ENCODE measurements around the gene POC1A.

The POC1A gene

DNA sequence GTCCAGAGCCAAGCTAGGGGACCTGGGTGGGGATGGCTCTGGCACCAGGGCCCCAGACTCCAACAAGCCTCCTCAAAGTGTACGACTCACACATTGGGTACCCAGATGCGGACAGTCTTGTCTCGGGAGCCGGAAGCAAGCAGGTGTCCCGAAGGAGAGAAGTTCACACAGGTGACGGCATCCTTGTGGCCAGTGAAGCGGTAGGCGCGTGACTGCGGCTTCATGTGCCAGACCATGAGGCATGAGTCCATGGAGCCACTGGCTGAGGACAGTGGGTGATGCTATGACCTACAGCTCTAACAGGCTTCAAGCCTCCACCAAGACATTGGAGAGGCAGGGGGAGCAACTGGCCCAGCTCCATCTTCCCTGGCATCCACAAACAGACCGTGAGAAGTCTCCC, 4.5 kb downstream of the POC1A start:
- Histone ChIP-seq H3K9me3 (ENCODE audit: insufficient read depth, low read length) (no peaks in the 10 kb centered on the region), H3K4me3 (ENCODE audit: low read length) (no peak overlapping the region), H3K27ac (ENCODE audit: low read length) (no peak overlapping the region), H3K27me3 (ENCODE audit: low read depth, low read length) (no peaks in the 10 kb centered on the region), H3K4me1 (ENCODE audit: low read length) (peaks cover 10% of the 10 kb centered on the region), H3K9ac (ENCODE audit: low read length) (no peak overlapping the region), H3K79me2 (ENCODE audit: low read length) (peaks cover 20% of the 10 kb centered on the region), H4K20me1 (ENCODE audit: insufficient read depth, low read length) (peaks cover 1% of the 10 kb centered on the region; the same call in 1 of the 2 replicates), H2AFZ (ENCODE audit: low read depth, low read length) (no peak overlapping the region), H3K4me2 (ENCODE audit: low read length) (no peak overlapping the region), H3K36me3 (replicated peaks; ENCODE audit: low read depth, low read length) (peaks cover 40% of the 10 kb centered on the region)
- no peak for TF ChIP-seq EZH2phosphoT487 (IDR thresholded peaks at IDR 0.05; ENCODE audit: low read depth)
- TF ChIP-seq, protein P1, sequence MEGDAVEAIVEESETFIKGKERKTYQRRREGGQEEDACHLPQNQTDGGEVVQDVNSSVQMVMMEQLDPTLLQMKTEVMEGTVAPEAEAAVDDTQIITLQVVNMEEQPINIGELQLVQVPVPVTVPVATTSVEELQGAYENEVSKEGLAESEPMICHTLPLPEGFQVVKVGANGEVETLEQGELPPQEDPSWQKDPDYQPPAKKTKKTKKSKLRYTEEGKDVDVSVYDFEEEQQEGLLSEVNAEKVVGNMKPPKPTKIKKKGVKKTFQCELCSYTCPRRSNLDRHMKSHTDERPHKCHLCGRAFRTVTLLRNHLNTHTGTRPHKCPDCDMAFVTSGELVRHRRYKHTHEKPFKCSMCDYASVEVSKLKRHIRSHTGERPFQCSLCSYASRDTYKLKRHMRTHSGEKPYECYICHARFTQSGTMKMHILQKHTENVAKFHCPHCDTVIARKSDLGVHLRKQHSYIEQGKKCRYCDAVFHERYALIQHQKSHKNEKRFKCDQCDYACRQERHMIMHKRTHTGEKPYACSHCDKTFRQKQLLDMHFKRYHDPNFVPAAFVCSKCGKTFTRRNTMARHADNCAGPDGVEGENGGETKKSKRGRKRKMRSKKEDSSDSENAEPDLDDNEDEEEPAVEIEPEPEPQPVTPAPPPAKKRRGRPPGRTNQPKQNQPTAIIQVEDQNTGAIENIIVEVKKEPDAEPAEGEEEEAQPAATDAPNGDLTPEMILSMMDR (IDR thresholded peaks at IDR 0.05; ENCODE audit: low read depth, low read length) = no peak

GRCh38 chr3:52149021-52149420, 5.2 kb downstream of the POC1A start:
- no peak overlapping the region for H3K9ac ChIP-seq (ENCODE audit: low read length)

GRCh38 chr3:52147804-52148203, 6.4 kb downstream of the POC1A start:
- Histone ChIP-seq H3K9ac (ENCODE audit: low read length) (no peak overlapping the region), H3K27ac (ENCODE audit: low read length) (no peak overlapping the region), H3K4me3 (ENCODE audit: low read length) (no peak overlapping the region), H3K36me3 (replicated peaks; ENCODE audit: low read depth, low read length) (peaks cover 50% of the 10 kb centered on the region), H3K27me3 (ENCODE audit: low read depth, low read length) (no peaks in the 10 kb centered on the region), H2AFZ (ENCODE audit: low read depth, low read length) (no peak overlapping the region), H3K9me3 (ENCODE audit: insufficient read depth, low read length) (no peaks in the 10 kb centered on the region), H3K4me1 (ENCODE audit: low read length) (peaks cover 4% of the 10 kb centered on the region; the same call in 1 of the 2 replicates), H4K20me1 (ENCODE audit: insufficient read depth, low read length) (peaks cover 11% of the 10 kb centered on the region), H3K79me2 (ENCODE audit: low read length) (peaks cover 6% of the 10 kb centered on the region; the same call in 1 of the 2 replicates), H3K4me2 (ENCODE audit: low read length) (no peak overlapping the region)
- TF ChIP-seq, protein P1 (IDR thresholded peaks at IDR 0.05; ENCODE audit: low read depth, low read length) = no peak
- TF ChIP-seq EZH2phosphoT487 (IDR thresholded peaks at IDR 0.05; ENCODE audit: low read depth) = no peak

More at GRCh38 chr3:52149021-52149420, 5.2 kb downstream of the POC1A start:
- no peak overlapping the region for H3K27ac ChIP-seq (ENCODE audit: low read length)
- H2AFZ ChIP-seq (ENCODE audit: low read depth, low read length) = no peak overlapping the region
- no peak overlapping the region for H3K4me3 ChIP-seq (ENCODE audit: low read length)
- peaks cover 44% of the 10 kb centered on the region for H3K36me3 ChIP-seq (replicated peaks; ENCODE audit: low read depth, low read length)
- H3K4me2 ChIP-seq (ENCODE audit: low read length) = no peak overlapping the region
- H3K4me1 ChIP-seq (ENCODE audit: low read length) = peaks cover 12% of the 10 kb centered on the region
- H3K79me2 ChIP-seq (ENCODE audit: low read length) = peaks cover 19% of the 10 kb centered on the region
- no peaks in the 10 kb centered on the region for H3K9me3 ChIP-seq (ENCODE audit: insufficient read depth, low read length)
- TF ChIP-seq, protein P1 (IDR thresholded peaks at IDR 0.05; ENCODE audit: low read depth, low read length) = no peak
- no peak for TF ChIP-seq EZH2phosphoT487 (IDR thresholded peaks at IDR 0.05; ENCODE audit: low read depth)
- no peaks in the 10 kb centered on the region for H3K27me3 ChIP-seq (ENCODE audit: low read depth, low read length)
- H4K20me1 ChIP-seq (ENCODE audit: insufficient read depth, low read length) = peaks cover 6% of the 10 kb centered on the region

- Histone ChIP-seq H3K4me1 (ENCODE audit: low read length) (peaks cover 2% of the 10 kb centered on the region; the same call in 1 of the 2 replicates), H2AFZ (ENCODE audit: low read depth, low read length) (no peak overlapping the region), H3K4me2 (ENCODE audit: low read length) (no peak overlapping the region), H3K9ac (ENCODE audit: low read length) (no peak overlapping the region), H3K4me3 (ENCODE audit: low read length) (no peak overlapping the region), H3K9me3 (ENCODE audit: insufficient read depth, low read length) (no peaks in the 10 kb centered on the region), H4K20me1 (ENCODE audit: insufficient read depth, low read length) (peaks cover 11% of the 10 kb centered on the region), H3K27me3 (ENCODE audit: low read depth, low read length) (no peaks in the 10 kb centered on the region), H3K36me3 (replicated peaks; ENCODE audit: low read depth, low read length) (peaks cover 55% of the 10 kb centered on the region), H3K79me2 (ENCODE audit: low read length) (0 out of 2 replicates have a peak, but pooled peaks cover under 1% of the 10 kb centered on the region), H3K27ac (ENCODE audit: low read length) (no peak overlapping the region)
- TF ChIP-seq, protein P1 (IDR thresholded peaks at IDR 0.05; ENCODE audit: low read depth, low read length) = no peak
Measured at GRCh38 chr3:52146811-52147210, 7.4 kb downstream of the POC1A start.
